ENCODE data around the gene ALKBH2. TPM values are rescaled to one million over a fixed set of nuclear protein-coding genes. Genes with fewer than 3 reads are reported as not detected.

ALKBH2 gene
- total RNA-seq, 2 experiments from 2014 or later, result 10.8 to 15.3 TPM

Other genes starting within 250 kb of the ALKBH2 start
- gene SSH1, start 235.9 kb downstream of the ALKBH2 start, total RNA-seq, result 10 to 100 TPM; 27.5 to 29.8 TPM
- not detected for gene DAO, start 213.4 kb downstream of the ALKBH2 start, total RNA-seq
- gene SVOP, start 72.4 kb downstream of the ALKBH2 start, total RNA-seq, result not detected
- 1 to 10 TPM; 5.9 to 8.8 TPM for gene USP30, start 40.9 kb downstream of the ALKBH2 start, total RNA-seq
- 10 to 100 TPM; 61.5 to 66.8 TPM for gene UNG, start 4.1 kb upstream of the ALKBH2 start, total RNA-seq
- gene ACACB, start 23.1 kb upstream of the ALKBH2 start, total RNA-seq, result 10 to 100 TPM; 11.9 to 14.8 TPM
- gene FOXN4, start 215.8 kb upstream of the ALKBH2 start, total RNA-seq, result not detected

All from activated CD8-positive, alpha-beta T cell treated with anti-CD3 and anti-CD28 coated beads, Interleukin-2, amount 10 ng/mL, durations not matched to agents 7 days and 5 days (primary cell).